Measurements from ENCODE around the gene RPL18A. TPM values are rescaled to one million over a fixed set of nuclear protein-coding genes. Genes with fewer than 3 reads are reported as not detected.

Gene RPL18A
- total and polyA plus RNA-seq, 4 donors, result 452 to 870 (median 477) TPM

DNA sequence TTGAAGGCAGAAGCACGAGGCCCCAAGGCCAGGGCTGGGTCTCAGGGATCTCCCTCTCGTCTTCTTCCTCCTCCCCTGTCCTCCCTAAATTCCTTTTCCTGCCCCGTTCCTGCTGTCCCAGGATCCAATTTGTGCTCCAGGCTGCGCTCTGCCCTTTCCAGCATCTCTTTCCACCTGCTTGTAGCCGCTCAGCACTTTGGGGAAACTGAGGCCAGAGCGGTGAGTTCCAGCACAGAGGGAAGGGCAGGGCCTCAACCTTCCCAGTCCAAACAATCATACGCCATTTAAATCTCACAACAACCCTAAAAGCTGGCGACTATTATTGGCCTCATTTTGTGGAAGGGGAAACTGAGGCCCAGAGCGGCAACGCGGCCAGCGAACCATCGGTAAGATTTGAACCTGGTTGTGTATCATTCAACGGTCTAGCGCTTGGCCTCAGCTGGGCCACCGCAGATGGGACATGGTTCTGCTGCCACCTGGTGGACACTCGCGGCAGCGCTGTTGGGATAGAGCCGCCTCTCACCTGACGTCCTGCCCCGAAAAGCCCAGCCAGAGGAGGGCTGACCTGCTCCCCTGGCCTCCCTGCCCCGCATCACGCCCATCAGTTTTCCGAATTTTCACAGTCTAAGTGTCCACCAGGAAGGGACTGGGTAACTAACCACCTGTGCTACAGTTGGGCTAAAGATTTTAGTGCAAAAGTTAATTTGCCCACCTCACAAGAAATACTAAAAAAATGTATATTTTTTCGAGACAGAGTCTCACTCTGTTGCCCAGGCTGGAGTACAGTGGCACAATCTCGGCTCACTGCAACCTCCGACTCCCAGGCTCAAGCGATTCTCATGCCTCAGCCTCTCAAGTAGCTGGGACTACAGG is 4.2 kb upstream of the RPL18A start:
- WGBS, result 12% methylated on average over 29 of the region's 29 CpGs
- H3K27ac ChIP-seq (ENCODE audit: low read depth in 1 of 2, low read length in 2 of 2), result no peak overlapping the region
- H3K36me3 ChIP-seq (ENCODE audit: control insufficient read depth in 4 of 4, insufficient read depth in 3 of 4, low read depth in 1 of 4, low read length in 3 of 4), result no peaks in the 10 kb centered on the region
- H3K4me1 ChIP-seq (ENCODE audit: control insufficient read depth in 4 of 4, insufficient read depth in 4 of 4, low read length in 3 of 4), result peaks cover 0 to 5% (median 1%) of the 10 kb centered on the region in 4 donors
- no peak overlapping the region for H3K4me3 ChIP-seq (ENCODE audit: low read depth in 1 of 3, low read length in 3 of 3)
- DNase-seq (ENCODE audit: low spot score), result peak; percentile 94
- no peaks in the 10 kb centered on the region for H3K9me3 ChIP-seq (ENCODE audit: control insufficient read depth in 4 of 4, low read length in 3 of 4)
- no peaks in the 10 kb centered on the region for H3K27me3 ChIP-seq (ENCODE audit: control insufficient read depth in 4 of 4, insufficient read depth in 4 of 4, low read length in 3 of 4)
- TF ChIP-seq EGR1 (IDR thresholded peaks at IDR 0.05; ENCODE audit: low read depth in 2 of 2), result no peak
- TF ChIP-seq RAD21 (IDR thresholded peaks at IDR 0.05), result peak; percentile 96 to 98
- TF ChIP-seq, protein P1, sequence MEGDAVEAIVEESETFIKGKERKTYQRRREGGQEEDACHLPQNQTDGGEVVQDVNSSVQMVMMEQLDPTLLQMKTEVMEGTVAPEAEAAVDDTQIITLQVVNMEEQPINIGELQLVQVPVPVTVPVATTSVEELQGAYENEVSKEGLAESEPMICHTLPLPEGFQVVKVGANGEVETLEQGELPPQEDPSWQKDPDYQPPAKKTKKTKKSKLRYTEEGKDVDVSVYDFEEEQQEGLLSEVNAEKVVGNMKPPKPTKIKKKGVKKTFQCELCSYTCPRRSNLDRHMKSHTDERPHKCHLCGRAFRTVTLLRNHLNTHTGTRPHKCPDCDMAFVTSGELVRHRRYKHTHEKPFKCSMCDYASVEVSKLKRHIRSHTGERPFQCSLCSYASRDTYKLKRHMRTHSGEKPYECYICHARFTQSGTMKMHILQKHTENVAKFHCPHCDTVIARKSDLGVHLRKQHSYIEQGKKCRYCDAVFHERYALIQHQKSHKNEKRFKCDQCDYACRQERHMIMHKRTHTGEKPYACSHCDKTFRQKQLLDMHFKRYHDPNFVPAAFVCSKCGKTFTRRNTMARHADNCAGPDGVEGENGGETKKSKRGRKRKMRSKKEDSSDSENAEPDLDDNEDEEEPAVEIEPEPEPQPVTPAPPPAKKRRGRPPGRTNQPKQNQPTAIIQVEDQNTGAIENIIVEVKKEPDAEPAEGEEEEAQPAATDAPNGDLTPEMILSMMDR (IDR thresholded peaks at IDR 0.05; ENCODE audit: low read depth, low read length, missing input control), result peak; percentile 98
- H3K9ac ChIP-seq (ENCODE audit: low read depth in 1 of 2, low read length in 2 of 2), result no peak overlapping the region

DNA sequence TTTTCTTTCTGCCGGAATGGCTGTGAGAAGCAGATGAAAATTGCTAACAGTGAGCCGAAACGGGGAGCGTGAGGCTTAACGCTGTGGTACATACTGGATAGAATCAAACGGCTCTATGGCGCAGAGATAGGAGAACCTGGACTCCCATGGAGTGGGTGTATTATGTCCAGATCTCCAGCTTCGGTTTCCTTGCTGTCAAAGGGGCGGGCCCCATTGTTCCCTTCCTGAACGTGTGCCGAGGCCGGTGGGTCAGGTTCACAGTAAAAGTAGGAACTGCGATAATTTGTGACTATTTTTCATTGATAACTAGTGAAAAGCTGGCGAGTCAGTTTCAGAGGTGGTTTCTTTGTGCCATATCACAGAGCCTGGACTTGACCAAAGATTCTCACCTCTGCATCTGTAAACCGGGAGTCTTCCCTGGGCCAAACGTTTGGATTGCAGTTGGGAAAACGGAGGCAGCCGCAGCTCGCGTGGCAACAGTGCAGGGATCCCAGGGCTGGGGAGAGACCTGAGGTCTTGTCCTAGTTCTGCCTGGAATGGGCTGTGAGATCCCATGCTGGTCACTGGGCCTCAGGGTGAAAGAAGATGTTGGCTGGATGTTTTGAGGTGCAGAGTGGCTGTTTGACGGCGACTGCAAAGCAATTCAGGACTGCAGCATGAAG is 752 bp downstream of the RPL18A start:
- no peaks in the 10 kb centered on the region for H3K27me3 ChIP-seq (ENCODE audit: control insufficient read depth in 4 of 4, insufficient read depth in 4 of 4, low read length in 3 of 4)
- WGBS, result 2% methylated on average over 22 of the region's 22 CpGs
- DNase-seq (ENCODE audit: low spot score), result no peak
- H3K9ac ChIP-seq (ENCODE audit: low read depth in 1 of 2, low read length in 2 of 2), result peak overlapping the region; percentile 83 to 93
- TF ChIP-seq, protein P1 (IDR thresholded peaks at IDR 0.05; ENCODE audit: low read depth, low read length, missing input control), result no peak
- no peak for TF ChIP-seq FOXA2 (IDR thresholded peaks at IDR 0.05)
- TF ChIP-seq, protein P2, sequence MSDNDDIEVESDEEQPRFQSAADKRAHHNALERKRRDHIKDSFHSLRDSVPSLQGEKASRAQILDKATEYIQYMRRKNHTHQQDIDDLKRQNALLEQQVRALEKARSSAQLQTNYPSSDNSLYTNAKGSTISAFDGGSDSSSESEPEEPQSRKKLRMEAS (IDR thresholded peaks at IDR 0.05), result no peak
- TF ChIP-seq HNF4A (conservative IDR thresholded peaks at IDR 0.05), result no peak
- no peak for TF ChIP-seq NR2F2 (IDR thresholded peaks at IDR 0.05)
- TF ChIP-seq, protein P3, sequence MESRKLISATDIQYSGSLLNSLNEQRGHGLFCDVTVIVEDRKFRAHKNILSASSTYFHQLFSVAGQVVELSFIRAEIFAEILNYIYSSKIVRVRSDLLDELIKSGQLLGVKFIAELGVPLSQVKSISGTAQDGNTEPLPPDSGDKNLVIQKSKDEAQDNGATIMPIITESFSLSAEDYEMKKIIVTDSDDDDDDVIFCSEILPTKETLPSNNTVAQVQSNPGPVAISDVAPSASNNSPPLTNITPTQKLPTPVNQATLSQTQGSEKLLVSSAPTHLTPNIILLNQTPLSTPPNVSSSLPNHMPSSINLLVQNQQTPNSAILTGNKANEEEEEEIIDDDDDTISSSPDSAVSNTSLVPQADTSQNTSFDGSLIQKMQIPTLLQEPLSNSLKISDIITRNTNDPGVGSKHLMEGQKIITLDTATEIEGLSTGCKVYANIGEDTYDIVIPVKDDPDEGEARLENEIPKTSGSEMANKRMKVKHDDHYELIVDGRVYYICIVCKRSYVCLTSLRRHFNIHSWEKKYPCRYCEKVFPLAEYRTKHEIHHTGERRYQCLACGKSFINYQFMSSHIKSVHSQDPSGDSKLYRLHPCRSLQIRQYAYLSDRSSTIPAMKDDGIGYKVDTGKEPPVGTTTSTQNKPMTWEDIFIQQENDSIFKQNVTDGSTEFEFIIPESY (IDR thresholded peaks at IDR 0.05), result no peak
- TF ChIP-seq YY1 (IDR thresholded peaks at IDR 0.05), result no peak
- TF ChIP-seq EGR1 (IDR thresholded peaks at IDR 0.05; ENCODE audit: low read depth in 2 of 2), result no peak
- TF ChIP-seq SP1 (IDR thresholded peaks at IDR 0.05), result no peak
- no peak for TF ChIP-seq GABPA (IDR thresholded peaks at IDR 0.05 in 1 of 2, conservative IDR thresholded peaks at IDR 0.05 in 1 of 2)
- no peaks in the 10 kb centered on the region for H3K9me3 ChIP-seq (ENCODE audit: control insufficient read depth in 4 of 4, low read length in 3 of 4)
- H3K4me1 ChIP-seq (ENCODE audit: control insufficient read depth in 4 of 4, insufficient read depth in 4 of 4, low read length in 3 of 4), result peaks cover 3 to 18% (median 13%) of the 10 kb centered on the region in 4 donors
- H3K4me3 ChIP-seq (ENCODE audit: low read depth in 1 of 3, low read length in 3 of 3), result peak overlapping the region; percentile 87 to 99 (median 91)
- H3K36me3 ChIP-seq (ENCODE audit: control insufficient read depth in 4 of 4, insufficient read depth in 3 of 4, low read depth in 1 of 4, low read length in 3 of 4), result peaks cover 17 to 31% (median 24%) of the 10 kb centered on the region in 4 donors
- H3K27ac ChIP-seq (ENCODE audit: low read depth in 1 of 2, low read length in 2 of 2), result peak overlapping the region; percentile 79 to 80
